HG03095 (cell line): ENCODE data around the gene DDAH2.

Source experiments
- ATAC-seq: cut with Tn5 transposase; IDR thresholded peaks from one replicate; pipeline ENCODE4 v1.9.1; 2021; ENCODE audit warnings: moderate library complexity; ENCODE audit not compliant: unreplicated experiment

The DDAH2 gene

DNA sequence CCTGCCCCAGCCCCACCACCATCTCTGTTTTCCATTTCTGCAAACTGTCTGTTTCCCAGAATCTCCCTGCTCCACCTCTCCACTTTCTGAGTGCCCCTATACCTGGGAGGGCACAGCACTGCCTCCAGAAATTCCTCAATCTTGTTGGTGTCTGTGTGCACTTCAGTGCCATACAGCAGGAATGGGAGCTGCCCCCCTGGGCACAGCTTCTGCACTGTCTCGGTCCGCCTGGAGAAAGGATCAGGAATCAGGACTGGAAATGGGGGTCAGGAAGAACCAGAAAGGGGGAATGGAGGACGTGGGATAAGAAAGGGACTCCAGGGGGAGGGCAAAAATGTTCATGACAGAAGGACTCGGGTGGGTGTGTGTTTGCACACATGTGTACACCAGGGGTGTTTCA, 4.6 kb upstream of the DDAH2 start:
- ATAC-seq, result no peak

DNA sequence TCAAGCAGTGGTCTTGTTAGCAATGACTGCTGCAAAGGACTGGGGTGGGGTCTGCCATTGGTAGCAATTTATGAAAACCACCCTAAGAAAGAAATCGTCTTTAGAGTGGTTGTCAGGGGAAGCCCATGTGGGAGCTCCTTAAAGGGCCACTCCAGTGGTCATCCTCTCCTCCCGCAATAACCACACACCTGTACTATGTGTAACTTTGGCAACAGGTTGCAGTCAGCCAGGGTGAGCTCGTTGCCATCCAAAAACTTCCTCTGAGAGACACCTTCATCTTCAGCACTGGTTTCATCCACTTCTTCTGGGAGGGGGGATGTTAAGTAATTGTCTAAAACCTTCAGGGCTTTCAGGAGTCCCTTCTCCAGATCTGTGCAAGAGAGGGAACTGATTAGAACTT, 2.9 kb upstream of the DDAH2 start:
- no peak for ATAC-seq

DNA sequence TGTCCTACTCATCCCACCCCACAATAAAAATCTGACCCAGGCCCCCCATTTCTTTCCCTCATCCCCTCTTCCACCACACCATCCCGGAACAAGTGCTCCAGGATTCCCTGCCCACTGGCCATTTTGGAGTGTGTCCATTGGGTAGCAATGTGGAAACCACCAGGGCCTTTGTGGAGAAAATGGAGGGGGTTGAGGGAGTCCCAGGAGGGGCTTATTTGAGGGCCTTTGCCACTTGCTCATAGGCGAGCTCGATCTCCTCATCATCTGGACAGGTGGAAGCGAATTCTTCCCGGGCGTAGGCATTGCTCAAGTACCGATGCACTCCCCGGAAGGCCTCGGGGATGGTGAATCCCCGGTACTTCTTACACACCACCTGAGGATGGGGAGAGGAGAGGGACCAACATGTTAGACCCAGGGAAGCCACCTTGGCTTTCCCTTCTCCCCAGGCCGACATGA, 1.6 kb upstream of the DDAH2 start:
- no peak for ATAC-seq

DNA sequence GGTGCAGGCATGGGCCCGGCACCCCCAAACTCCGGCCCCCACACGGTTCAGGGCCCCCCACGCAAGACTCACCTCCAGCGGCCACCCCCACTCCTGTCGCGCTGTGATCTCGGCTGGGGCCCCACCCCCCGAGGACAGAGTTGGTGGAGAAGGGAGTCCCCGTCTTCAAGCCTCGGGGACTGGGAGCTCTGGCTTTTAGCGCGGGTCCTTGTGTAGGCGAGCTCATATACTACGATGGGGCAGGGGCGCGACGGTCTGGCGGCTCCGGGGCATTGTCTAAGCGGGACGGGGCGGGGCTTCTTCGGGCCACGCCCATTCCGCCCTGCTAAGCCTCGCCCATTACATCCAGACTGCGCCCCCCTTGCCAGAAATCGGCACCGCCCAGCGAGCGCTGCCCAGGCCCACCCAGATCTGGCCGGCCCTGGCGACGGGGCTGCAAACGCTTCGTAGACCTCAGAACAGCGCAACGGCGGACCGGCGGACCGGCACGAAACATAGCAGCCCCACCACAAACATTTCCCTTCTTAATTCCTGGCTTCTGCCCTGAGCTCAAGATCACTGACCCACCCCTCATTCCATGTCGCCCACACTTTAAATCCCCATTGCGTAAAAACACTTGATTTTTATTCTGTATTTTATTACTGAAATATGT, 1.0 kb upstream of the DDAH2 start:
- no peak for ATAC-seq

DNA sequence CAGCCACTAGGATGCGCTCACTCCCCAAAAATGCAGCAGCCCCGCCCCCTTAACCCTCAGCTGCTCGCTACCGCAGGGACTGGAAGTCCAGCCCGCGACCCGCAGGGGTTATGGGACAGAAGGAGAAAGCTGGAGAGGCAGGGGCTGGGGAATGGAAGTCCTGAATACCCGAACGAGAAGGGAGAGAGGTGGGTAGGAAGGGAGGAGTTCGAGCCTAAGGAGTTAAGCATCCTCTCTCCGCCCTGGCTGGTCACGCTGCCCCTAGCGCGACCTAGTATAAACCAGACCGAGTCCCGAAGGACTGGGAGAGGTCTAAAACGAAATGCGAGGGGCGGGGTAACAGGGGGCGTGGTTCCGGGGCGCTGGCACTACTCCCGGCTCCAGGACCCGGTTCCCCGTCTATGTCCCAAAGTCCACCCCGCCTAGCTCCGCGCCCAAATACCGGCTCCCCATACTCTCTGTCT, 448 bp upstream of the DDAH2 start:
- ATAC-seq, result peak; percentile 45

DNA sequence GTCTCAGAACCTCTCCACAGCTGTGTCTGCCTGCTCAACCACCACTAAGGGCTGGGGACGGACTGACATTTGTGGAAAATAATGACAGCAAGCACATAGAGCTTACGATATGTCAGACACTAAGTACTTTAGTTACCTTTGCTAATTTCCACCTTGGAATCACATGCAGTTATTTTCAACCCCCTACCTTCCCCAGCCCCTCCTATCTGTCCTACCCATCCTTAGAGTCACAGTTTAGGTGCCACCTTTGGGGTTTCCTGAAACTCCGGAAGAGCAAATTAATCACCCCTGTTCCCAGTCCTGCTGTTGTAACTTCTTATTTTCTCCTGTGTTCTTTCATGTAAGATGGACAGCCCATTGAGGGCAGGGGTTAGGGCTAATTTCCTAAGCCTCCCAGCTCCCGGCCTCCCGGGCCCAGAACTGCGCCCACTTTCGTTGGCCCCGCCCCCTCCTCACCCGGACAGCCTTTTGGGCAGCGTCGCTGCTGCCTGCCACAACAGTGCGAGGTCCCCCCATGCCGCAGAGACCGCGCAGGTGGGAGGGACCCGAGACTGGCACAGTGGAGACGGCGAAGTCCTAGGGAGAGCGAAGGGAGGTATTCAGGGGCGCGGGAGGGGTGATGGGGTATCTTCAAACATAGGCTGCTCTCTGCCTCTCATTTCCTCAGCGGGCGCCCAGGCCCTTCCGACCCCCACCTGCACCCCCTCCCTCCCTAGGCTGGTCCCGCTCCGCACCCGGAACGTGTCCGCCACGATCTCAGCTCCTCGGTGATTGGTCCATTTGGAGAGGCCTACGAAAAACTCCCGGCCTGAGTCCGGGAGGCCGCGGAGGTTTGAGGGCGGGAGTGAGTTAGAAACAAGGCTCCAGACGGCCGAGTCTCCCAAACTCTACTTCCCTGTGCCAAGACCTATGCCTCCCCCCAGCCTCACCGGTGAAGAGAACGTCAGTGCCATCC, 1.1 kb downstream of the DDAH2 start:
- ATAC-seq, result no peak

DNA sequence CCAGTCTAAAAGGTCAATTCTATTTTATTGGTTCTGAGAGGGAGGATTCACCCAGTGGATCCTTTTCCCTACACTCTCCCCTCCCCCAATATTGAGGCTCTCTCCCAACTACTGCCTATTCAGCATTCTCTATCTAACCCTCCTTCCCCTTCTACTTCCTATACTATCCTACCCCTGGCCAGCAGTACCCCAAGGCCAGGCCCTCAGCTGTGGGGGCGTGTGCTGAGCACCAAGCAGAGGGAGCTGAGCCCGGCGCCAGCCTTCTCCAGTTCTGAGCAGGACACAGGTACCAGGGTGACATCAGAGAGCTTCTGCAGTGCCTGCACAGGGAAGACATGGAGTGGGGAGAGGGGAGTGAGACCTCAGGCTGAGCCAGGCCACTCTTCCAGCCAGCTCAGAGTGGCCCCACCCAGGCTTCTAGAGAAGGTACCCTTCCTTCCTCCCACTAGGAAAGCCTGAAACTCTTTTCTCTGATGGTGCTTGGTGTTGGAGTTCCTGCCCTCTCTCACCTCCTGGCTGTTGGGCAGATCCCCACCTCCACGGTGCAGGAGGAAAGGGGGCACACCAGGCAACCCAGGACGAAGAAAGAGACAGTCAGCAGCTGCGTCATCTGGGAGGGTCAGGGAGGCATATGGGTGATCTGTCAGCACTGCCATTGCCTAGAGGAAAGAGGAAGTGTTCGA, 1.9 kb downstream of the DDAH2 start:
- ATAC-seq, result no peak

DNA sequence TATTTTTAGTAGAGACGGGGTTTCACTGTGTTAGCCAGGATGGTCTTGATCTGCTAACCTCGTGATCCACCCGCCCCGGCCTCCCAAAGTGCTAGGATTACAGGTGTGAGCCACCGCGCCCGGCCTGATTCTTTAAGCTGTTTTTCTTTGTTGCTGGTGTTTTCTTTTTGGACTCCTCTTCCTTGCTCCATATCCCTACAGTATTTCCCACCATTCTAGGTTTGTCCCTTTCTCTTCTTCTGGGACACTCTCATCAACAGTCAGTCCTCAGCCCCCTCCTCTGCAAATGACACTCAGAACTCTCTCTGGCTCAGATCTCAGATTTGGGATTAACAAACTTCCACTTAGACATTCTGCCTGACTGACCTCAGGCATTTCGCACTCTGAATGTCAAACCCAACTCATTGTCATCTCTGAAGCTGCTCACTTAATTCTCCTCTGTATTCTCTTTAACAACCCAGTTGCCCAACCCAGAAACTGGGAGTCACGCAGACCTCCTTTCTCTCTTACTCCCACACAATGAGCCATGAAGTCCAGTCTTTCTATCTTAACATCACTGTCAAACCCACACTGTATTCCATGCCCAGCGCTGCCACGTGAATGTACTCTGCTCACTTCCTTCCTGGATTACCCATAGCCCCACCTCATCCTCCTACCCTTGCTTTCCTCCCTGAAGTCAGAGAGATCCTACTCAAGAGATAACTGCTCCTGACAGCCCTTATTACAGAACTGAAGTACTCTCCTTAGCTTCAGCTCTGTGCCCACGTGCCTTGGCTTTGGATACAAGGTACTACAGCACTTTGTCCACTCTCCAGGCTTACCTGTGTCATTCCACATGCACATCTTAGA, 3.4 kb downstream of the DDAH2 start:
- no peak for ATAC-seq

DNA sequence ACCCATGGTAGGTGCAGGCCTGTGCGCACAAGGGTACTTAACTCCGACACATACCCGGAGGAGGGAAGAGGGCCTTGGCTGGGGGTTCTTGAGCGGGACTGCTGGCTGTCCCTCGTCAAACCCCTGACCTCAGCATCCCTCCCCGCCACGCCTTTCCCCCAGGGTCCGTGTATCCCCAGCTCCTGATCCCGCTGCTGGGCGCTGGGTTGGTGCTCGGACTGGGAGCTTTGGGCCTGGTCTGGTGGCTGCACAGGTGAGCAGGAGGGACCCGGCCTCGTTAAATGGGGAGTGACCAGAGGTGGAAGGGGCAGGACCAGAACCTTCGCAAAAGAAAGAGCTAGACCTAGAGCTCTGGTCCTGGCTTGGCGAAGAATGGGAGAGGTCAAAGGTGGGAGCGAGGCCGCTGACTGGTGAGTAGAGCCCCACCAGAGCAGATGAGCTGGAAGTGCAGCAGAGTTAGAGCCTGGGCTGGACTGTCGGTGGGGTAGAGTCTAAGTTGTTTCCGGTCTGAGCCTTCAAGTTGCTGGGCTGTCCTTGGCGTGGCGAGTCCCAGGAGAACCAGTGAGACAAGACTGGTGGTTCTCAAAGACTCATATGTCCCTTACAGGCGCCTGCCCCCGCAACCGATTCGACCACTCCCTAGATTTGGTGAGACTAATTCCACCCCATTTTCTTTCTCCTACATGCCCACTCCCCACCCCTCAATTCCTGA, 5.0 kb downstream of the DDAH2 start:
- ATAC-seq, result no peak

DNA sequence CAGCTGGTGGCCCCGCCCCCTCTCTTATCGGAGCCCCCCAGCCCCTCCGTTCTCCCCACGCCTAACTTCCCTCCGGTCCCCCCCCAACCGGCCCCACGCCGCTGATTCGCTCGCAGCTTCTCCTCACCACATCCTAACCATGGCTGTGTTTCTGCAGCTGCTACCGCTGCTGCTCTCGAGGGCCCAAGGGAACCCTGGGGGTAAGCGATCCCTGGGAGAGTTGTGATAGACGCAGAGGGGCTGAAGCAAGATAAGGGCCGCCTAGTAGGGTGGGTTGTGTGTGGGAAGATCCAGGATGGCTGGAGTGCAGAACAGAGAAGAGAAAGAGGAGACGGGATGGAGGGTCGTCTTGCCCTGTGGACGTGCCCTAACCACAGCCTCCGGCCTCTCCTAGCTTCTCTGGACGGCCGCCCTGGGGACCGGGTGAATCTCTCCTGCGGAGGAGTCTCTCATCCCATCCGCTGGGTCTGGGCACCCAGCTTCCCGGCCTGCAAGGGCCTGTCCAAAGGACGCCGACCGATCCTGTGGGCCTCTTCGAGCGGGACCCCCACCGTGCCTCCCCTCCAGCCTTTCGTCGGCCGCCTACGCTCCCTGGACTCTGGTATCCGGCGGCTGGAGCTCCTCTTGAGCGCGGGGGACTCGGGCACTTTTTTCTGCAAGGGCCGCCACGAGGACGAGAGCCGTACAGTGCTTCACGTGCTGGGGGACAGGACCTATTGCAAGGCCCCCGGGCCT, 5.7 kb downstream of the DDAH2 start, which contains the start of gene MPIG6B:
Gene MPIG6B (plus strand): TSS at position 129 of the 735 bp plus-strand sequence. CDS start 11 bp downstream, at position 140.
- no peak for ATAC-seq

DNA sequence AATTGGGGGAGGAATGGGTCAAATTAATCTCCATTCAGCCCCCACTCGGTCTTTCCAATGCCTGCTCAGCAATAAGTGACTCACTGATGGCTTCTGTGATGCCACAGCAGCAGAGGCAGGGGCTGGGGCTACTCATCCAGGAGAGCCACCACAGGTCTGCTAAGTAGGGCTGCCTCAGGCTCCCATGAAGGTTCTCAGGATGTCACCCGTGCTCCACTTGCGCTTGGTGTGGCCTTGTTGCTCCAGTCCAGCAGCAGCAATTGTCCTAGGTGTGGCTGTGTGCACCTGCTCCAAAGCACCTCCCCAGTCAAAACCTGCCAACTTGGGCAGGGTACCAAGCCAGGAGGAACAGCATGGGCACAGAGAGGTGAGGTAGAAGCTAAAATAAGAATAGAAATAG, 6.9 kb downstream of the DDAH2 start:
- no peak for ATAC-seq

DNA sequence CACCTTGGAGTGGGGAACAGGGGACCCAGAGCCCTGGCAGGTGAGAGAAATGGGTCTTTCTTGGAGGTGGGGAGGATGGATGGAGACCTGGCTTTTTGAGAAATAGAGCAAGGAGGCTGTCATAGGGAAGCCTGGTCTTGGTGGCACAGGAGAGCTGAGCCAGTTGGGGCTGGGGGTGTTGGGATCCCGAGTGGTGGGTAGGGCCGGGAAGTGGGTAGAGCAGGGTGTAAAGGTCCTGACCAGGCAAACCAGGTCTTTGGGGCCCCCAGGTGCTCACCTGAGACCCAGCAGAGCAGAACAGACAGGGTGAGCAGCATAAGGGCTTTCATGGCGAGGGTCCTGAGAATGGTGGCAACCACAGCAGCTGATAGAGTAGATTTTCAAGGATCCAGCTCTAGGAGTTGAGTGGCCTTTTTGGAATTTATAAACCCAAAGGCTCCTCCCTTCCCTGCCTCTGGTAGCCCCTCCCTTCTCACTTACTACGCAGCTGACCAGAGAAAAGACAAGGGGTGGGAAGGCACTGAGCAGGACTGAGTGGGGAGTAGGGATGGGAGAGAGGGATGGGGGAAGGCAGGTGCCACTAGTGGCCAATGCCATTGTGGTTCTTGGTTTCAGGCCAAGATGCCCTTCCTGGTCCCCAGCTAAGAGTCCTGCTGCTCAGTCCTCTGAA, 7.6 kb downstream of the DDAH2 start, which contains the start of gene LY6G6C:
Gene LY6G6C (minus strand): TSS at position 396 of the 670 bp plus-strand sequence. CDS start 67 bp downstream, at position 329.
- ATAC-seq, result no peak

DNA sequence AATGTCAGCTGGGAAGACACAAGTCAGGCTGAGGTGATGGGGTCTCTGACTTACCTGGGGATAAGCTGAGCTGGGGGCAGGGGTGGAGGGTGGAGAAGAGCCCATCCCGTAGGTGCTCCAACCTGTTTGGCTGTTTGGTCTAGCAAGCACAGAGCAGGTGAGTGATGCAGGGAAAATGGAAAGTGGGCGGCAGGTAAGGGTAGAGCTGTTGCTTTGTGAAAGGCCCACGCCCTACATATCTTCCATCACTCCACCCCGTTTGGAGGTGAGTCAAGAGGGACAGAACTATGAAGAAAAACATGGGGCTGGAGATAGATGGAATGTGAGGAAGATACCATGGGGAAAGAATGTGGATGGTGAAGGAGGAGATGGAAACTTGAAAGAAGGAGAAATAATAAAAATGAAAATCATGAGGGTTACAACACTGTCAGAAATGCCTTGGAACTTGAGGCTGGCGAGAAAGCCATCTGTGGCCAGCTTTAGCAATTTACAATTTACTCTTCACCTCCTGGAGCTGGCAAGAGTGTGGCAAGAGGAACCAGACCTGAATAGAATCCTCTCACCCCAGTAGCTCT, 8.8 kb downstream of the DDAH2 start:
- ATAC-seq, result no peak

DNA sequence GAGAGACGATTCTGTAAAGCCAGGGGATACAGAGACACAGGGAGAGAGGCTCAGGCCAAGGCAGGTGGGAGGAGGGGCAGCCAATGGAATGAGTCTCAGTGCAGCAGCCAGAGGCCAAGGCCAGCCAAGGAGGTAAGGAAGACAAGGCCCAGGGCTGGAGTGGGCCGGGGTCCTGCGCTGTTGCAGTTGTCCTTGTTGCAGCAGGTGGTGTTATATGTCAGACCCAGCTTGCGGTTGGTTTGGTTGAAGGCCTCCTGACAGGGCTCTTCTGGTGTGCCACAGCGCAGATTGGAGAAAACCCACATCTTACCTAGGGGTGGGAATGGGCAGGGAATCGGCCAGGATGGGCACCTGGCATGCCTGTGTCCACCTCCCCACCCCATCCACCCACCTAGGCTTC, 10.1 kb downstream of the DDAH2 start:
- no peak for ATAC-seq

DNA sequence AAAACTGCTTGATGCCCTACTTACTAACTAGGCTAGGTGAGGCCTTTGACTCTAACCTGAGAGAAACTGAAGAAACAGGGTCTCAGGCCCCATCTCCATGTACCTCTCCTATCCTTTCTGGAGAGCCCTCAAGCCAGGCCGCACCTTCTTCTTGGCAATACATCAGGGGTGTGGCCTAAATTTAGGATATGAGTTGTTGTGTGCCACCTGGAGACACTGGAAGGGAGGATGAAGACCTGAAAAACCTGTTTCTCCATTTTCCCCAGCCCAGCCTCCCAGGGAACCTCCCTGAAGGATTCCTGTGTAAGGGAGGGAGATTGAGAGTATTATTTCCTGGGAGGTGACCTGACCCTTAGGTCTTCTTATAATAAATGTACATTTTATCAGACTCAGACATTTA, 10.8 kb downstream of the DDAH2 start:
- no peak for ATAC-seq

DNA sequence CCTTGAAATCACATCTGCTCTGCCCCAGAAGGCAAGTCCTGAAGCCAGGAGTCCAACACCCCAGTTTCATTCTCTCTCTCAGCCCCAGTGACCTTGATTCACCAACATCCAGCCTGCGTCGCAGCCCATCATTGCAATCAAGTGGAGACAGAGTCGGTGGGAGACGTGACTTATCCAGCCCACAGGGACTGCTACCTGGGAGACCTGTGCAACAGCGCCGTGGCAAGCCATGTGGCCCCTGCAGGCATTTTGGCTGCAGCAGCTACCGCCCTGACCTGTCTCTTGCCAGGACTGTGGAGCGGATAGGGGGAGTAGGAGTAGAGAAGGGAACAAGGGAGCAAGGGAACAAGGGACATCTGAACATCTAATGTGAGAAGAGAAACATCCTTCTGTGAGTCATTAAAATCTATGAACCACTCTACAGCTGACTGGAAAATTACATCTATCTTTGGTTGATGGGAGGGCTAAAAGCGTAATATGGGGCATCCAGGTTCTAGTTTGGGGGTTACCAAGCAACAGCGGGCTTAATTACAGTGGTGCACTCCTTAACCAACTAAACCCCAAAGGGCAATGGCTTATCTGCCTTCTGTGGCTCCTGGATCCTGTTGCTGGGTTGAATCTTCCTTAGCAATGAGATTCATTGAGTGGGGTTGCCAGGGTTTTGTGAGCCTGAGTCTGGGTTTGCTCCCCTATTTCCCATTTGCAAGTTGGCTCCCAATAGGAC, 11.4 kb downstream of the DDAH2 start:
- no peak for ATAC-seq
